Measurements from ENCODE around the gene ITPR1. TPM values are rescaled to one million over a fixed set of nuclear protein-coding genes. Genes with fewer than 3 reads are reported as not detected.

The ITPR1 gene
- total and polyA plus RNA-seq, 8 donors, result 34.8 to 57.3 (median 42.0) TPM

DNA sequence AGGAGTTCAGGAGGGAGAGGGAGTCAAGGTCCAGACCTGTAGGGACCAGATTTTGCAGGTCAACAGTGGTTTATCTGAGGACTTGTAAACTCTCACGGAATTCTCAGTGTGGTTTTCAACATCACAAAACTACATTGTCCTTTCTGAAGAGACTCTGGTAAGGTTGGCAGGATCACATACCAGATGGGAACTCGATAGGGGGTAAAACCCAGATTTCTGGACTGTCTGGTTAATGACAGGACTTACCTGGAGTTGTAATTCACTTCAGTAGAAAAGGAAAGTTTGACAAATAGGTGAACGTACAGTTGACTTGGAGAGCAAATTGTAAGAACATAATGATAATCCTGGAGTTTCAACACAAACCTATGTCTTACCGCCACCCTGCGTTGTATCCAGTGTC is 5.3 kb downstream of the ITPR1 start:
- Histone ChIP-seq H3K4me1 (peaks cover 0 to 26% of the 10 kb centered on the region in 2 donors), H3K4me3 (no peak overlapping the region), H3K27me3 (no peaks in the 10 kb centered on the region), H3K36me3 (no peaks in the 10 kb centered on the region), H3K9me3 (no peaks in the 10 kb centered on the region), H3K27ac (no peak overlapping the region)
- TF ChIP-seq, protein P1, sequence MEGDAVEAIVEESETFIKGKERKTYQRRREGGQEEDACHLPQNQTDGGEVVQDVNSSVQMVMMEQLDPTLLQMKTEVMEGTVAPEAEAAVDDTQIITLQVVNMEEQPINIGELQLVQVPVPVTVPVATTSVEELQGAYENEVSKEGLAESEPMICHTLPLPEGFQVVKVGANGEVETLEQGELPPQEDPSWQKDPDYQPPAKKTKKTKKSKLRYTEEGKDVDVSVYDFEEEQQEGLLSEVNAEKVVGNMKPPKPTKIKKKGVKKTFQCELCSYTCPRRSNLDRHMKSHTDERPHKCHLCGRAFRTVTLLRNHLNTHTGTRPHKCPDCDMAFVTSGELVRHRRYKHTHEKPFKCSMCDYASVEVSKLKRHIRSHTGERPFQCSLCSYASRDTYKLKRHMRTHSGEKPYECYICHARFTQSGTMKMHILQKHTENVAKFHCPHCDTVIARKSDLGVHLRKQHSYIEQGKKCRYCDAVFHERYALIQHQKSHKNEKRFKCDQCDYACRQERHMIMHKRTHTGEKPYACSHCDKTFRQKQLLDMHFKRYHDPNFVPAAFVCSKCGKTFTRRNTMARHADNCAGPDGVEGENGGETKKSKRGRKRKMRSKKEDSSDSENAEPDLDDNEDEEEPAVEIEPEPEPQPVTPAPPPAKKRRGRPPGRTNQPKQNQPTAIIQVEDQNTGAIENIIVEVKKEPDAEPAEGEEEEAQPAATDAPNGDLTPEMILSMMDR (IDR thresholded peaks at IDR 0.05), result no peak
- intact Hi-C loops (cut with DNase I), result no loop called here
- DNase-seq (no peak), ATAC-seq (no peak)

DNA sequence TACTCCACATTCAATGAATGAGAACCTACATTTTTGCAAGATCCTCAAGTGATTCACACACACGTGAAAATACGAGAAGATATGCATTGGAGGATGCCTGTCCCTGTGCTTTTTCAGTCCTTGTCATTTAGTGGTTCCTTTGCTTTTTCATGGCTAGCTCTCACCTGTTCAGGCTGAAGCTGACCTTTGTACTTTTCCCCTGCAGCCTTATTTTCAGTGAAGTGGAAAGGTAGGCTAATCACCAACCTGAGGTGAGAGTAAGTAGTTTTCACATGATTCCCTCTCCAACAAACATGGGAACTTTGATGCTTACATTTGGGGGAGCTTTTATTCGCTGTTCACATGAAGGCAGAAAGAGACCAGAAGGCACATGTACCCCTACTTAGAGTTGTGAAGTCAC is 8.3 kb downstream of the ITPR1 start:
- TF ChIP-seq, protein P1 (IDR thresholded peaks at IDR 0.05), result no peak
- no peak overlapping the region for H3K27ac ChIP-seq
- peaks cover 7 to 26% of the 10 kb centered on the region in 2 donors for H3K4me1 ChIP-seq
- H3K9me3 ChIP-seq, result no peaks in the 10 kb centered on the region
- H3K4me3 ChIP-seq, result no peak overlapping the region
- no peaks in the 10 kb centered on the region for H3K36me3 ChIP-seq
- no peak for ATAC-seq
- H3K27me3 ChIP-seq, result no peaks in the 10 kb centered on the region
- intact Hi-C loops (cut with DNase I), result no loop called here
- DNase-seq, result no peak

DNA sequence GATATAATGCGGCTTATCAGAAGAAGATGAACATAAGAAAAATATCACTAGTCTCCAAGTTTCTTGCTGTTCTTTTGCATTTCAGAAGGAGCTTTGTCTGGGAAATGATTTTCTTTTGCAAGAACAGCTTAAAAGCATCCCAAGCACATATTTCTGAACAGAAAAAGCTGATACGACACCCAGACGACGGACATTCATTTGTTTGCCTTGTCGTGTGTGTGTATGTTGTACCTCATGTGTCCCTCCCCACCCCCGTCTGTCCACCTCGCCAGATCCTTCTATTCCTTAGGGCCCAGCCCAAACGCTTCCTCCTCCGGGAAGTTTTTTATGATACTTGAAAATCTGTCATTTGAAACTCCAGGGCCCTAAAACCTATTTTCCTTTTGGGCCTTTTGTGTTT is 8.8 kb downstream of the ITPR1 start:
- intact Hi-C loops (cut with DNase I), result no loop called here
- no peak for ATAC-seq
- Histone ChIP-seq H3K4me3 (no peak overlapping the region), H3K4me1 (peaks cover 7 to 30% of the 10 kb centered on the region in 2 donors), H3K36me3 (no peaks in the 10 kb centered on the region), H3K27me3 (no peaks in the 10 kb centered on the region), H3K9me3 (no peaks in the 10 kb centered on the region), H3K27ac (no peak overlapping the region)
- peak in 2 of 4 donors; percentile 70 to 76 for DNase-seq
- TF ChIP-seq, protein P1 (IDR thresholded peaks at IDR 0.05), result no peak

DNA sequence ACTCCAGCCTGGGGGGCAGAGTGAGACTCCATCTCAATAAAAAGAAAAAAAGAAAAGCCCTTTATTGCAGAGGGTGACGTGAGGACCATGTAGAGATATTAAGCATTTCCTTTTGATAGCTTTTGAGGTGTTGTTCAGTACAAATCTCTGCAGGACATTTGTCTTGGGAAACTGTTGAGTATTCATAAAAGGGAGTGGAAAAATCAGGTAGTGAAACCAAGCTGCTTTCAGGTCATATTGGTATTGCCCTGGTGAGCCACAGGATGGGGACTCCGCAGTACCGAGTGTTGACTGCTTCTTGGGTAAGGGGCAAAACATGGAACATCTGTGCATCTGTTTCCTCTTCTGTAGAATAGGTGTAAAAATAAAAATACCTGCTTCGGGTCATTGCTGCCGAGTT is 9.9 kb downstream of the ITPR1 start:
- intact Hi-C loops (cut with DNase I), result no loop called here
- Histone ChIP-seq H3K27me3 (no peaks in the 10 kb centered on the region), H3K4me3 (no peak overlapping the region), H3K9me3 (no peaks in the 10 kb centered on the region), H3K4me1 (peaks cover 7 to 36% of the 10 kb centered on the region in 2 donors), H3K27ac (peak overlapping the region in 1 of 2 donors; percentile 54), H3K36me3 (no peaks in the 10 kb centered on the region)
- DNase-seq (no peak), ATAC-seq (no peak)
- TF ChIP-seq, protein P1 (IDR thresholded peaks at IDR 0.05), result no peak

DNA sequence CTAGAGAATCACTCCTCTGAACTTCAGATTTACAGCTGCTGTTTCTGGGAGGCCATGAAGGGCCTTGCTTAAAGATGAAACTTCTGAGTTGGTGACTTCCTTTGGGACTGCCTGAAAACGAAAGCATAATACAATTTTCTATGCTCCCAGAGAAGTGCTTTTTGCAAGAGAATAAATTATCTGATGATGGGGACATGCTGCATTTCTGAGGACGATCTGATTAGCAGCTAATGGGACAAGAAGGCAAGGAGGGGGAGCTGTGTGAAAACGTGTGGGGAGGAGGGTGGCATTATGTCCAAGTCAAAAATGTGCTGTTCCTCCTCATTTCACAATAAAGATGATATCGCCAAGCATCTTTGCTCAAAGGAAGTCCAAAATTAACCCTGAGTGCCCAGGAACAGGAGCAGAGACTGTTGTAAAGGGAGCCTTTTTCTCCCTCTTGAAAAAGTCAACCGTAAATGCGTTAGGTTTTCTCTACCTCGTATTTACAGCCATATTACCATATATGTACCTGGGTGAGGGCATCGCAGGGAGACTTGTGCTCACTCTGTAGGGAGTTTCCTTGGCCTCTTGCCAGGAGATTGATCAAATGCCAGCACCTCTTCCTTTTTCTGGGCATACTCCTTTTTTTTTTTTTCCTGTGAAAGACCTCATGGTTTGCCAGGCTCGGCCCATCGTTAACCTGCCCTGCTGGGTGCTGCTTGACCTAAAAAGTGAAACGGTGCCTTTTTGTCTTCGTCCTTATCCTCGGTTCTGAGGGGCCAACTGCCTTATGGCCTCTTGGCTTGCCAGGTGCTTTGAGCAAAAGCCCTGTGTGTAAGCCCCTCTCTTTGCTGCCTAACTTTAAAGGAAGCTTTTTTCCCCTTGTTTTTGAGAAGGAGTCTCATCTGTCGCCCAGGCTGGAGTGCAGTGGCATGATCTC is 11.5 kb downstream of the ITPR1 start:
- TF ChIP-seq, protein P1 (IDR thresholded peaks at IDR 0.05), result no peak
- Histone ChIP-seq H3K4me3 (no peak overlapping the region), H3K27me3 (no peaks in the 10 kb centered on the region), H3K9me3 (no peaks in the 10 kb centered on the region), H3K4me1 (peaks cover 7 to 36% of the 10 kb centered on the region in 2 donors), H3K36me3 (no peaks in the 10 kb centered on the region), H3K27ac (peak overlapping the region; percentile 54 to 61)
- intact Hi-C loops (cut with DNase I), result no loop called here
- peak; percentile 15 for ATAC-seq
- peak in 1 of 4 donors; percentile 76 for DNase-seq

Data from left lung (tissue), 10 donors.